ENCODE data around the gene TCEA3. TPM values are rescaled to one million over a fixed set of nuclear protein-coding genes. Genes with fewer than 3 reads are reported as not detected.
A peak's percentile ranks its signal among the peaks of the same experiment; 100 is the strongest.
"Not testable (repeated sequence)": the region's sequence is repeated elsewhere in the genome, so short reads cannot be mapped to it uniquely, and the experiment has no call there.

The TCEA3 gene
- total RNA-seq, 1 donor from 2014 or later, result 2.0 TPM

GRCh38 chr1:23395154-23395724, 29.3 kb downstream of the TCEA3 start:
- FAIRE-seq (no peak), DNase-seq (ENCODE audit: low spot score in 2 of 2) (no peak)

GRCh38 chr1:23394684-23395083, 29.9 kb downstream of the TCEA3 start:
- no peak for FAIRE-seq
- DNase-seq (ENCODE audit: low spot score in 2 of 2), result peak in 1 of 2 donors; percentile 54

- no peak for FAIRE-seq
- no peak for DNase-seq (ENCODE audit: low spot score in 2 of 2)
Measured at GRCh38 chr1:23394181-23394580, 30.4 kb downstream of the TCEA3 start.

GRCh38 chr1:23393706-23394105, 30.8 kb downstream of the TCEA3 start:
- FAIRE-seq (no peak), DNase-seq (ENCODE audit: low spot score in 2 of 2) (no peak)

- peak; percentile 31 for FAIRE-seq
- no peak for DNase-seq (ENCODE audit: low spot score in 2 of 2)
Measured at GRCh38 chr1:23392125-23392855, 32.3 kb downstream of the TCEA3 start.

GRCh38 chr1:23389837-23390321, 34.7 kb downstream of the TCEA3 start:
- no peak for FAIRE-seq
- DNase-seq (ENCODE audit: low spot score in 2 of 2), result no peak

- DNase-seq (ENCODE audit: low spot score in 2 of 2) (no peak), FAIRE-seq (no peak)
Measured at GRCh38 chr1:23387494-23387893, 37.1 kb downstream of the TCEA3 start.

GRCh38 chr1:23385119-23385621, 39.4 kb downstream of the TCEA3 start:
- DNase-seq (ENCODE audit: low spot score in 2 of 2) (no peak), FAIRE-seq (no peak)

- no peak for FAIRE-seq
Measured at GRCh38 chr1:23384312-23385058, 40.1 kb downstream of the TCEA3 start.

GRCh38 chr1:23383577-23384311, 40.8 kb downstream of the TCEA3 start:
- FAIRE-seq (no peak), DNase-seq (ENCODE audit: low spot score in 2 of 2) (no peak)

More at GRCh38 chr1:23384312-23385058, 40.1 kb downstream of the TCEA3 start:
- no peak for DNase-seq (ENCODE audit: low spot score in 2 of 2)

- DNase-seq (ENCODE audit: low spot score in 2 of 2), result no peak
- no peak for FAIRE-seq
Measured at GRCh38 chr1:23381233-23381885, 43.2 kb downstream of the TCEA3 start.

- no peak for FAIRE-seq
- DNase-seq (ENCODE audit: low spot score in 2 of 2), result no peak
Measured at GRCh38 chr1:23380719-23381118, 43.8 kb downstream of the TCEA3 start.

- DNase-seq (ENCODE audit: low spot score in 2 of 2); FAIRE-seq: not testable (repeated sequence)
Measured at GRCh38 chr1:23380236-23380635, 44.3 kb downstream of the TCEA3 start.

GRCh38 chr1:23376890-23377811, 47.4 kb downstream of the TCEA3 start:
- DNase-seq (ENCODE audit: low spot score in 2 of 2), result no peak
- no peak for FAIRE-seq

GRCh38 chr1:23374079-23374735, 50.3 kb downstream of the TCEA3 start:
- FAIRE-seq; DNase-seq (ENCODE audit: low spot score in 2 of 2): not testable (repeated sequence)

- FAIRE-seq, result no peak
- DNase-seq (ENCODE audit: low spot score in 2 of 2), result no peak
Measured at GRCh38 chr1:23371987-23372880, 52.3 kb downstream of the TCEA3 start.
